Small intestine (tissue), 7 donors: ENCODE results near the gene ILF3. TPM values are rescaled to one million over a fixed set of nuclear protein-coding genes. Genes with fewer than 3 reads are reported as not detected.

ENCODE experiments used
- DNase-seq, 2 donors: peaks; one replicate each; pipeline versions ENCODE4 v3.0.0 to v3.0.0-alpha.2; 2013
- FAIRE-seq: peaks from 2 replicates; lab custom pipeline; 2012; peaks lifted over from hg19 to GRCh38; lab: Jason Lieb, UNC
- H3K27ac ChIP-seq, 3 donors: one replicate each; pipeline ENCODE4 v1.5.1; 2013; ENCODE audit warnings: low read length in 2 of 3, mild to moderate bottlenecking in 2 of 3, control low read depth in 1 of 3, inconsistent platforms in 1 of 3, low read depth in 1 of 3, moderate library complexity in 1 of 3
- H3K27me3 ChIP-seq, 3 donors: one replicate each; pipeline ENCODE4 v1.6.1; 2013; ENCODE audit warnings: low read length in 3 of 3, inconsistent platforms in 1 of 3; ENCODE audit not compliant: control insufficient read depth in 3 of 3, insufficient read depth in 3 of 3
- H3K36me3 ChIP-seq, 3 donors: one replicate each; pipeline ENCODE4 v1.6.1; 2013; ENCODE audit warnings: low read length in 3 of 3, inconsistent platforms in 1 of 3, low read depth in 1 of 3, mild to moderate bottlenecking in 1 of 3, moderate library complexity in 1 of 3; ENCODE audit not compliant: control insufficient read depth in 3 of 3, insufficient read depth in 2 of 3
- H3K4me1 ChIP-seq, 3 donors: one replicate each; pipeline ENCODE4 v1.6.1; 2013; ENCODE audit warnings: low read length in 2 of 3, inconsistent platforms in 1 of 3, low read depth in 1 of 3, mild to moderate bottlenecking in 1 of 3, moderate library complexity in 1 of 3; ENCODE audit not compliant: control insufficient read depth in 3 of 3, insufficient read depth in 2 of 3
- H3K4me3 ChIP-seq, 3 donors: one replicate each; pipeline ENCODE4 v1.5.1; 2013; ENCODE audit warnings: low read length in 3 of 3, control low read depth in 1 of 3, inconsistent platforms in 1 of 3, low read depth in 1 of 3, mild to moderate bottlenecking in 1 of 3, moderate library complexity in 1 of 3
- H3K9me3 ChIP-seq, 2 donors: one replicate each; pipeline ENCODE4 v1.6.1; 2013; ENCODE audit warnings: low read depth in 1 of 2, low read length in 1 of 2; ENCODE audit not compliant: control insufficient read depth in 2 of 2, insufficient read depth in 1 of 2
- WGBS, 3 donors: extraction: QIAGEN DNeasy Blood & Tissue Kit; methylation state at CpG; one replicate each; pipeline ENCODE4 v1.1.7; 2013; 5-methylcytosine and 5-hydroxymethylcytosine counted together
- polyA plus RNA-seq, 4 donors: library from polyadenylated mRNA; stranded (reverse) in 3 of 4; unstranded in 1 of 4; fragments of 200-250 nt in 3 of 4; fragments of 120-200 nt in 1 of 4; gene quantifications; one replicate each; pipeline versions ENCODE4 v1.2.1 to v1.2.3, GENCODE V29; 2013
- donor health status: healthy with polysubstance abuse.
- donor health status: control.
- donor health status: control.
- donor health status: Bipolar disorder and iron deficiency.
- donor health status: healthy.

Gene ILF3
- polyA plus RNA-seq, 4 donors = 37.3 to 170 (median 87.6) TPM

- 36 to 45% (median 40%) methylated on average over 15 of the region's 15 CpGs for WGBS, 3 donors
- FAIRE-seq (no peak), DNase-seq (peak; percentile 57)
- Histone ChIP-seq H3K4me3 (no peak overlapping the region), H3K9me3 (no peaks in the 10 kb centered on the region), H3K27me3 (no peaks in the 10 kb centered on the region), H3K36me3 (peaks cover 0 to 6% (median 0%) of the 10 kb centered on the region in 3 donors), H3K4me1 (peaks cover 0 to 13% (median 8%) of the 10 kb centered on the region in 3 donors), H3K27ac (no peak overlapping the region)
Observed at GRCh38 chr19:10699650-10700335, 45.6 kb downstream of the ILF3 start.

DNA sequence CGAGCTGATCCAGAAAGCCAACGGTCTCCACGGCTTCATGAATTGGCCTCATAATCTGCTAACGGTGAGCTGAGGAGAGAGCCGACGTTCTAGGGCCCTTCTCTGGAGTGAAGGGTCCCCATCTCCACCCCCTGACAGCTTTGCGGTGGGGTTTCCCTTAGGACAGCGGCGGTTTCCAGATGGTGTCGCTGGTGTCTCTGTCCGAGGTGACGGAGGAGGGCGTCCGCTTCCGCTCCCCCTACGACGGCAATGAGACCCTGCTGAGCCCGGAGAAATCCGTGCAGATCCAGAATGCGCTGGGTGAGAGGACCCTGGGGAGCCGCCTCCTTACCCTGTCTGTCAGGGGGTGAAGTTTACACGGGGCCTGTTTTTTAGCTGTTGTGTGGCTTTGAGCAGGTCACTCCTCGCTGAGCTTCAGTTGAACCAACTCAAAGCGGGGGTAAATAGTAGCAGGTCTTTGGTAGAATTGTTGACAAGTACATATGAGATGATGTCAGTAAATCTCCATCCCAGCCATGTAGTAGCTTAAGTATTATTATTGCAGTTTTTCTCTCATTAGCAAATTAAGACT lies 47.9 kb downstream of the ILF3 start:
- Histone ChIP-seq H3K4me1 (peaks cover 0 to 6% (median 5%) of the 10 kb centered on the region in 3 donors), H3K27ac (peak overlapping the region in 2 of 3 donors; percentile 6 to 29), H3K36me3 (peaks cover 0 to 7% (median 0%) of the 10 kb centered on the region in 3 donors), H3K9me3 (no peaks in the 10 kb centered on the region), H3K4me3 (peak overlapping the region; percentile 64 to 90 (median 73)), H3K27me3 (no peaks in the 10 kb centered on the region)
- DNase-seq (peak in 1 of 2 donors; percentile 63), FAIRE-seq (no peak)
- WGBS, 3 donors = 6 to 7% (median 6%) methylated on average over 22 to 24 of the region's 24 CpGs

DNA sequence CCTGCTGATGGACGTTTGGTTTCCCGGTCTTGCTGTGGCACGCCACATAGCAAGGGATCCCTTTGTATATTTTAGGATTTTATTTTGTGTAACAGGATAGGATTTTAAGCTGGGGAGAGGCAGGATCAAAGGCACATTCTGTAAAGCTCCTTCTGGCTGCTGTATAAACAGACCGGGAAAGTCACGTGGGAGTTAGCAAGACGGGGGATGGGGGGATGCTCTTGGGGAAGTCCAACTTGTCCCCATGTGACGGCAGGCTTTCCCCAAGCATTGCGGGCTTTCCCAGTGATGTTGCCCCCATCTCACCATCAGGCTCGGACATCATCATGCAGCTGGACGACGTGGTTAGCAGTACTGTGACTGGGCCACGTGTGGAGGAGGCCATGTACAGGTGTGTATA lies 52.8 kb downstream of the ILF3 start:
- Histone ChIP-seq H3K4me3 (no peak overlapping the region), H3K27me3 (no peaks in the 10 kb centered on the region), H3K36me3 (peaks cover 0 to 29% (median 0%) of the 10 kb centered on the region in 3 donors), H3K4me1 (peaks cover 0 to 4% (median 2%) of the 10 kb centered on the region in 3 donors), H3K27ac (no peak overlapping the region), H3K9me3 (no peaks in the 10 kb centered on the region)
- no peak for FAIRE-seq
- no peak for DNase-seq
- 81 to 83% (median 83%) methylated on average over 12 of the region's 12 CpGs for WGBS, 3 donors

- DNase-seq (no peak), FAIRE-seq (no peak)
- no peaks in the 10 kb centered on the region for H3K27me3 ChIP-seq
- H3K9me3 ChIP-seq = no peaks in the 10 kb centered on the region
- peaks cover 0 to 33% (median 0%) of the 10 kb centered on the region in 3 donors for H3K36me3 ChIP-seq
- no peak overlapping the region for H3K4me3 ChIP-seq
- WGBS, 3 donors = 98% methylated on average over 16 of the region's 16 CpGs
- H3K4me1 ChIP-seq = peaks cover 0 to 5% (median 0%) of the 10 kb centered on the region in 3 donors
- no peak overlapping the region for H3K27ac ChIP-seq
Observed at GRCh38 chr19:10707440-10707839, 53.3 kb downstream of the ILF3 start.

GRCh38 chr19:10708291-10708690 lies 54.1 kb downstream of the ILF3 start:
- H3K36me3 ChIP-seq = peaks cover 0 to 37% (median 0%) of the 10 kb centered on the region in 3 donors
- peaks cover 0 to 12% (median 0%) of the 10 kb centered on the region in 3 donors for H3K4me1 ChIP-seq
- H3K27me3 ChIP-seq = no peaks in the 10 kb centered on the region
- no peak for FAIRE-seq
- DNase-seq = no peak
- no peak overlapping the region for H3K27ac ChIP-seq
- WGBS, 3 donors = 93 to 94% (median 93%) methylated on average over 7 of the region's 7 CpGs
- H3K9me3 ChIP-seq = no peaks in the 10 kb centered on the region
- H3K4me3 ChIP-seq = no peak overlapping the region

- DNase-seq (peak; percentile 53 to 81), FAIRE-seq (no peak)
- Histone ChIP-seq H3K4me3 (peak overlapping the region in 1 of 3 donors; percentile 41), H3K27me3 (no peaks in the 10 kb centered on the region), H3K4me1 (peaks cover 0 to 23% (median 0%) of the 10 kb centered on the region in 3 donors), H3K36me3 (peaks cover 0 to 35% (median 0%) of the 10 kb centered on the region in 3 donors), H3K9me3 (no peaks in the 10 kb centered on the region), H3K27ac (peak overlapping the region; percentile 73 to 88 (median 85))
- WGBS, 3 donors = 20 to 55% (median 47%) methylated on average over 14 of the region's 14 CpGs
Observed at GRCh38 chr19:10712045-10712444, 57.9 kb downstream of the ILF3 start.

- FAIRE-seq (no peak), DNase-seq (peak; percentile 61 to 94)
- Histone ChIP-seq H3K27me3 (no peaks in the 10 kb centered on the region), H3K4me3 (peak overlapping the region in 2 of 3 donors; percentile 13 to 41), H3K27ac (peak overlapping the region; percentile 85 to 91 (median 88)), H3K9me3 (no peaks in the 10 kb centered on the region), H3K36me3 (peaks cover 0 to 28% (median 0%) of the 10 kb centered on the region in 3 donors), H3K4me1 (peaks cover 0 to 23% (median 0%) of the 10 kb centered on the region in 3 donors)
- WGBS, 3 donors = 11 to 75% (median 36%) methylated on average over 23 of the region's 23 CpGs
Observed at GRCh38 chr19:10712754-10713153, 58.6 kb downstream of the ILF3 start.

GRCh38 chr19:10713317-10713716 lies 59.2 kb downstream of the ILF3 start:
- H3K36me3 ChIP-seq = peaks cover 0 to 23% (median 0%) of the 10 kb centered on the region in 3 donors
- H3K4me1 ChIP-seq = peaks cover 0 to 23% (median 0%) of the 10 kb centered on the region in 3 donors
- 10 to 56% (median 35%) methylated on average over 5 of the region's 5 CpGs for WGBS, 3 donors
- FAIRE-seq = no peak
- peak overlapping the region in 2 of 3 donors; percentile 13 to 41 for H3K4me3 ChIP-seq
- no peaks in the 10 kb centered on the region for H3K27me3 ChIP-seq
- H3K27ac ChIP-seq = peak overlapping the region; percentile 85 to 91 (median 88)
- no peaks in the 10 kb centered on the region for H3K9me3 ChIP-seq
- peak; percentile 83 to 90 for DNase-seq
